ENCODE measurements around the gene CDH22.

Gene CDH22

DNA sequence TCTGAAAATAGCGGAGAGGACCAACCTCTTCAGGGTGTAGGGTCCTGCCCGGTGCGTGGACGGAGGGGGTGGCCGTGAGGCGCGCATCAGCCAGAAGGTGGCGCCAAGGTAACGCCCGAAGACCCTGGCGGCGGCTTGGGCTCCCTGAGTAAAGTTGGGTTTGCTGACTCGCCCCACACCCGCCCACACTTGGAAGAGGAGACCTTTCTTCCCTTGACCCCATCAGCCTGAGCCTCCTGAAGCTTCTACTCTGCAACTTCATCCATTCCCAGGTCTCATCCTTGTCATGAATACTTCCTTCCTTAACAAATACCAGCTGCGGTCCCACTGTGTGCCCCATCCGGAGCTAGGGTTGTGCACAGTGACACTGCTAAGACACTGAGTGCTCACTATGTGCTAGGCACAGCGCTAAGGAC is 175.6 kb downstream of the CDH22 start:
- Histone ChIP-seq H3K18ac (ENCODE audit: low read depth in 1 of 2, low read length in 2 of 2) (no peak overlapping the region), H2BK15ac (ENCODE audit: low read depth, poor library complexity, severe bottlenecking) (no peak overlapping the region), H2BK120ac (ENCODE audit: low read depth, low read length) (no peak overlapping the region), H3K27ac (ENCODE audit: low read length, poor library complexity, severe bottlenecking) (no peak overlapping the region), H4K8ac (ENCODE audit: low read length) (no peak overlapping the region), H3K27me3 (ENCODE audit: control insufficient read depth in 1 of 2, insufficient read depth in 1 of 2, low read length in 2 of 2) (peaks cover 60 to 72% of the 10 kb centered on the region in 2 experiments), H4K91ac (ENCODE audit: low read length) (no peak overlapping the region), H2BK5ac (ENCODE audit: low read depth, low read length, poor library complexity, severe bottlenecking) (no peak overlapping the region), H3K9ac (ENCODE audit: low read length) (no peak overlapping the region), H2AK5ac (ENCODE audit: low read length, severe bottlenecking) (no peak overlapping the region), H3K4me3 (ENCODE audit: insufficient read depth in 1 of 2, low read depth in 1 of 2, low read length in 2 of 2) (no peak overlapping the region), H2BK12ac (ENCODE audit: low read length in 2 of 2) (no peak overlapping the region), H3K36me3 (ENCODE audit: control insufficient read depth in 1 of 2, insufficient read depth in 2 of 2, low read depth in 1 of 2, low read length in 2 of 2) (no peaks in the 10 kb centered on the region), H3K9me3 (ENCODE audit: control insufficient read depth, low read length) (no peaks in the 10 kb centered on the region), H3K4ac (ENCODE audit: low read depth in 1 of 2, low read length in 2 of 2) (no peak overlapping the region), H2AFZ (ENCODE audit: low read depth, low read length) (no peak overlapping the region), H3K79me1 (replicated peaks; ENCODE audit: low read length, poor library complexity, severe bottlenecking) (no peaks in the 10 kb centered on the region), H3K4me1 (ENCODE audit: control insufficient read depth, insufficient read depth, low read depth, low read length) (no peaks in the 10 kb centered on the region), H3K14ac (ENCODE audit: low read length in 2 of 2) (no peak overlapping the region), H3K23ac (ENCODE audit: low read length in 2 of 2) (no peak overlapping the region), H3K4me2 (ENCODE audit: low read length, poor library complexity, severe bottlenecking) (no peak overlapping the region)
- DNase-seq: peak; percentile 54
- WGBS: 15% methylated on average over 17 of the region's 17 CpGs

DNA sequence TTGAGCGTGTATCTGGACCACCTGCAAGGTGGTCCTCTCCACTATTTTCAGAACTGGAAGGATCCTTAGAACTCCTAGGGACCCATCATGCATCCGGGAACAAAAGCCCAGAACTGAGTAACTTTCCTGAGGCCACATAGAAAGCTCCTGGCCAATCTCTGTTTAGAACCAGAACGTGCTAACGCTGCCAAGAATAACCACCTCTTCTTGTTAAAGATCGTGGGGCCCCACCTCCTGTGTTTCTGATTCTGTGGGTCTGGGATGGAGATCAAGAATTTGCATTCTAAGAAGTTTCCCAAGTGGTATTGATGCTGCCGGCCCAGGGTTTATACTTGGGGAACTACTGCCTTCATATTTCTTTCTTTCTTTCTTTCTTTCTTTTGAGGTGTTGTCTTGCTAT is 176.9 kb downstream of the CDH22 start:
- Histone ChIP-seq H3K4me2 (ENCODE audit: low read length, poor library complexity, severe bottlenecking) (no peak overlapping the region), H3K23ac (ENCODE audit: low read length in 2 of 2) (no peak overlapping the region), H3K79me1 (replicated peaks; ENCODE audit: low read length, poor library complexity, severe bottlenecking) (no peaks in the 10 kb centered on the region), H2AK5ac (ENCODE audit: low read length, severe bottlenecking) (no peak overlapping the region), H4K91ac (ENCODE audit: low read length) (no peak overlapping the region), H3K4me1 (ENCODE audit: control insufficient read depth, insufficient read depth, low read depth, low read length) (no peaks in the 10 kb centered on the region), H3K9ac (ENCODE audit: low read length) (no peak overlapping the region), H3K27ac (ENCODE audit: low read length, poor library complexity, severe bottlenecking) (no peak overlapping the region), H2BK120ac (ENCODE audit: low read depth, low read length) (no peak overlapping the region), H3K27me3 (ENCODE audit: control insufficient read depth in 1 of 2, insufficient read depth in 1 of 2, low read length in 2 of 2) (peaks cover 47 to 61% of the 10 kb centered on the region in 2 experiments), H3K4ac (ENCODE audit: low read depth in 1 of 2, low read length in 2 of 2) (no peak overlapping the region), H3K4me3 (ENCODE audit: insufficient read depth in 1 of 2, low read depth in 1 of 2, low read length in 2 of 2) (no peak overlapping the region), H2BK5ac (ENCODE audit: low read depth, low read length, poor library complexity, severe bottlenecking) (no peak overlapping the region), H3K14ac (ENCODE audit: low read length in 2 of 2) (no peak overlapping the region), H2BK12ac (ENCODE audit: low read length in 2 of 2) (no peak overlapping the region), H3K18ac (ENCODE audit: low read depth in 1 of 2, low read length in 2 of 2) (no peak overlapping the region), H2BK15ac (ENCODE audit: low read depth, poor library complexity, severe bottlenecking) (no peak overlapping the region), H3K36me3 (ENCODE audit: control insufficient read depth in 1 of 2, insufficient read depth in 2 of 2, low read depth in 1 of 2, low read length in 2 of 2) (peaks cover 0 to 3% of the 10 kb centered on the region in 2 experiments), H3K9me3 (ENCODE audit: control insufficient read depth, low read length) (no peaks in the 10 kb centered on the region), H4K8ac (ENCODE audit: low read length) (no peak overlapping the region), H2AFZ (ENCODE audit: low read depth, low read length) (no peak overlapping the region)
- DNase-seq: no peak
- WGBS: 82% methylated on average over 5 of the region's 6 CpGs

DNA sequence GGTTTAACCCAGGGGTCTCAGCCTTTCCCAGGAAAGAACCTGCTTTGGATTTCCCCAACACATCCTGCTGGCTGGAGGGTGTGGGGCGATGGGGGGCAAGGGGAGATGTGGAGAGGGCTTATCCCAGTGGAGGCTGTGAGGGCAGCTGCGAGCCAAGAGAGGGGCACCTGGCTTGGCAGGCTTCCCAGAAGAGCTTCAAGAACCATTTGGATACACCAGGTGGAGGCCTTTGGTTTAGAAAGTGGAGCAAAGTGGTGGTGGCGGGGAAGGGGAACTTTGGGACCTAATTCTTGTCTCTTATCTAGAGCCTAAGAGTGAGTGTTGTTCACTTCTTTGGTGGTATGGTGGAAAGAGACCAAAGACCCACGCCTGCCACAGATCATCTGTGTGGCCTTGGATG is 177.8 kb downstream of the CDH22 start:
- Histone ChIP-seq H3K36me3 (ENCODE audit: control insufficient read depth in 1 of 2, insufficient read depth in 2 of 2, low read depth in 1 of 2, low read length in 2 of 2) (peaks cover 0 to 8% of the 10 kb centered on the region in 2 experiments), H3K4me3 (ENCODE audit: insufficient read depth in 1 of 2, low read depth in 1 of 2, low read length in 2 of 2) (no peak overlapping the region), H3K4me2 (ENCODE audit: low read length, poor library complexity, severe bottlenecking) (no peak overlapping the region), H2BK120ac (ENCODE audit: low read depth, low read length) (no peak overlapping the region), H3K14ac (ENCODE audit: low read length in 2 of 2) (no peak overlapping the region), H3K4me1 (ENCODE audit: control insufficient read depth, insufficient read depth, low read depth, low read length) (no peaks in the 10 kb centered on the region), H2AK5ac (ENCODE audit: low read length, severe bottlenecking) (no peak overlapping the region), H3K27me3 (ENCODE audit: control insufficient read depth in 1 of 2, insufficient read depth in 1 of 2, low read length in 2 of 2) (peaks cover 43 to 53% of the 10 kb centered on the region in 2 experiments), H4K8ac (ENCODE audit: low read length) (no peak overlapping the region), H4K91ac (ENCODE audit: low read length) (no peak overlapping the region), H3K9ac (ENCODE audit: low read length) (no peak overlapping the region), H2BK15ac (ENCODE audit: low read depth, poor library complexity, severe bottlenecking) (no peak overlapping the region), H3K23ac (ENCODE audit: low read length in 2 of 2) (no peak overlapping the region), H2BK5ac (ENCODE audit: low read depth, low read length, poor library complexity, severe bottlenecking) (no peak overlapping the region), H3K9me3 (ENCODE audit: control insufficient read depth, low read length) (no peaks in the 10 kb centered on the region), H3K79me1 (replicated peaks; ENCODE audit: low read length, poor library complexity, severe bottlenecking) (no peaks in the 10 kb centered on the region), H2AFZ (ENCODE audit: low read depth, low read length) (no peak overlapping the region), H3K27ac (ENCODE audit: low read length, poor library complexity, severe bottlenecking) (no peak overlapping the region), H2BK12ac (ENCODE audit: low read length in 2 of 2) (no peak overlapping the region), H3K18ac (ENCODE audit: low read depth in 1 of 2, low read length in 2 of 2) (no peak overlapping the region), H3K4ac (ENCODE audit: low read depth in 1 of 2, low read length in 2 of 2) (no peak overlapping the region)
- WGBS: 64% methylated on average over 4 of the region's 4 CpGs
- DNase-seq: no peak

DNA sequence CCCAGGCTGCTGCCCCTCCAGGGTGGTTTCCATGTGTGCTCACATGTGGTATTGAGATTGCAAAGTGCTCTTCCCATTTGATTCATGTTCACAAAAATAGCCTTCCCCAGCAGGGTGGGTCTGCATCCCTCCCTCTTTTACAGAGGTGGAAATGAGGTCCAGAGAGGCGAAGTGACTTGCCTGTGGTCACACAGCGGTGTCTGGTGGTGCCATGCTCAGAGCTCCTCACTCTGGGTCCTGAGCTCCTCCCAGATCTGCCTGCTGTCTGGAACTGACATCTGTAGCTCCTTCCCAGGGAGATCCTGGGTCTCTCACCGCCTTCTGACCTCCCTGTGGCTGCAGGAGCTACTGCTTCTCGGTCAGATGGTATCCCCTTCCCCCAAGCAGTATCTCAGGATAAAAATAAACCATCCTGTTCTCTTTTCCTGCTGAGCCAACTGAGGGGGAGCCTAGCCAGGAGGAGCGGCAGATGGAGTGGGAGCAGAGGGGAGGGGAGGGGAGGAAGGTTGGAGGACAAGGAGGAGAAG is 178.3 kb downstream of the CDH22 start:
- Histone ChIP-seq H3K14ac (ENCODE audit: low read length in 2 of 2) (no peak overlapping the region), H2BK120ac (ENCODE audit: low read depth, low read length) (no peak overlapping the region), H3K27ac (ENCODE audit: low read length, poor library complexity, severe bottlenecking) (no peak overlapping the region), H3K9ac (ENCODE audit: low read length) (no peak overlapping the region), H3K4me1 (ENCODE audit: control insufficient read depth, insufficient read depth, low read depth, low read length) (no peaks in the 10 kb centered on the region), H2AK5ac (ENCODE audit: low read length, severe bottlenecking) (no peak overlapping the region), H3K36me3 (ENCODE audit: control insufficient read depth in 1 of 2, insufficient read depth in 2 of 2, low read depth in 1 of 2, low read length in 2 of 2) (peaks cover 0 to 9% of the 10 kb centered on the region in 2 experiments), H2BK12ac (ENCODE audit: low read length in 2 of 2) (no peak overlapping the region), H2BK15ac (ENCODE audit: low read depth, poor library complexity, severe bottlenecking) (no peak overlapping the region), H3K18ac (ENCODE audit: low read depth in 1 of 2, low read length in 2 of 2) (no peak overlapping the region), H2BK5ac (ENCODE audit: low read depth, low read length, poor library complexity, severe bottlenecking) (no peak overlapping the region), H4K8ac (ENCODE audit: low read length) (no peak overlapping the region), H3K27me3 (ENCODE audit: control insufficient read depth in 1 of 2, insufficient read depth in 1 of 2, low read length in 2 of 2) (peaks cover 43 to 53% of the 10 kb centered on the region in 2 experiments), H3K4me2 (ENCODE audit: low read length, poor library complexity, severe bottlenecking) (no peak overlapping the region), H2AFZ (ENCODE audit: low read depth, low read length) (no peak overlapping the region), H3K79me1 (replicated peaks; ENCODE audit: low read length, poor library complexity, severe bottlenecking) (no peaks in the 10 kb centered on the region), H3K23ac (ENCODE audit: low read length in 2 of 2) (no peak overlapping the region), H4K91ac (ENCODE audit: low read length) (no peak overlapping the region), H3K4ac (ENCODE audit: low read depth in 1 of 2, low read length in 2 of 2) (no peak overlapping the region), H3K9me3 (ENCODE audit: control insufficient read depth, low read length) (no peaks in the 10 kb centered on the region), H3K4me3 (ENCODE audit: insufficient read depth in 1 of 2, low read depth in 1 of 2, low read length in 2 of 2) (no peak overlapping the region)
- WGBS: 59% methylated on average over 3 of the region's 5 CpGs
- DNase-seq: peak; percentile 3
